GM12892 (cell line): ENCODE results near the gene NOC3L.

Experiments
- DNase-seq: peaks from one replicate; pipeline ENCODE4 v3.0.0; 2011; ENCODE audit not compliant: insufficient read length
- FAIRE-seq: peaks from 2 replicates; lab custom pipeline; 2011; peaks lifted over from hg19 to GRCh38; lab: Jason Lieb, UNC
- POLR2A ChIP-seq: IDR thresholded peaks from 2 replicates; pipeline ENCODE4 v1.6.1; 2011; ENCODE audit warnings: low read depth, low read length, control low read depth
- POLR2AphosphoS5 ChIP-seq: IDR thresholded peaks from 2 replicates; pipeline ENCODE4 v1.6.1; 2011; ENCODE audit warnings: low read depth, low read length, control low read depth
- TAF1 ChIP-seq: IDR thresholded peaks from 2 replicates; pipeline ENCODE4 v1.6.1; 2011; ENCODE audit warnings: low read depth, mild to moderate bottlenecking, control low read depth, low read length, borderline replicate concordance

The NOC3L gene

DNA sequence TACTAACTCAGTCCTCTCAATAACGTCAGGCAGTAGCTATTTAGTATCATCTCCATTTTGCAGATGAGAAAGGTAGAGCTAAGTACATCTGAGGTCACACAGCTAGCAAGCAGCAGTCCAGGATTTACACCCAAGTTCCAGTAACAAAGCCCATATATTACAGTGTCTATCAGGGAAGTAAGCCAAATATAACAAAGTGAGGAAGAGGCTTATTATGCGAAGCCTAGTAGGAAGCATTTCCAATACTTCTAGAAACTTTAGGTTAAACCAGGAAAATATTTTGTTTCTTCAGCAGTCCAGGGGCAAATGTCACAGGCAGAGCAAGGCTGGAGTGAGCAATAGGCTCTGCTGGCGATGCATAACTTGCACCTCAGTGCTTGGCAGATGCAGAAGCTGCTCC lies 53.9 kb downstream of the NOC3L start:
- TF ChIP-seq POLR2A, result no peak
- TF ChIP-seq POLR2AphosphoS5, result no peak
- no peak for TF ChIP-seq TAF1
- FAIRE-seq (no peak), DNase-seq (no peak)

GRCh38 chr10:94307046-94307615 lies 55.6 kb downstream of the NOC3L start:
- no peak for TF ChIP-seq POLR2AphosphoS5
- no peak for TF ChIP-seq TAF1
- TF ChIP-seq POLR2A, result no peak
- FAIRE-seq (no peak), DNase-seq (no peak)

GRCh38 chr10:94303929-94304328 lies 58.8 kb downstream of the NOC3L start:
- DNase-seq (no peak), FAIRE-seq (no peak)
- TF ChIP-seq POLR2A (no peak), POLR2AphosphoS5 (no peak), TAF1 (no peak)

DNA sequence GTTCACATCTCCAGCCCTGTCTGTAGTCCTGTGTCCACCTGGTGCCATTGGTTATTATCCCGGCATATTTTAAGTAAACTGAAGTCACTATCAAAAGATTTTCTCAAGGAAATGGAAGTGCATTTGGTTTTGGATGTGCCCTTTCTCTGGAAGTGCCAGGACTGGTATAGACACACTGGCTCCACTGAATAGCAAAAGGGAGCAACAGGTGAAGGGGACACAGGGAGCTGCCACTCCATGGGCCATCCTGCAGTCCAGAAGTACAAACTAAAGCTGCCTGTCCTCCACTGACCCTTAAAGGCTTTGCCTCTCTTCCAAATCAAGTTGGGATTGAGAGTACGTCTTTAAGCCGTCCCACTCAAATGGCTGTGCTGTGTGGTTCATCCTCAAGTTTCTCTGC lies 62.7 kb downstream of the NOC3L start:
- TF ChIP-seq POLR2A (no peak), TAF1 (no peak), POLR2AphosphoS5 (no peak)
- FAIRE-seq, result no peak

DNA sequence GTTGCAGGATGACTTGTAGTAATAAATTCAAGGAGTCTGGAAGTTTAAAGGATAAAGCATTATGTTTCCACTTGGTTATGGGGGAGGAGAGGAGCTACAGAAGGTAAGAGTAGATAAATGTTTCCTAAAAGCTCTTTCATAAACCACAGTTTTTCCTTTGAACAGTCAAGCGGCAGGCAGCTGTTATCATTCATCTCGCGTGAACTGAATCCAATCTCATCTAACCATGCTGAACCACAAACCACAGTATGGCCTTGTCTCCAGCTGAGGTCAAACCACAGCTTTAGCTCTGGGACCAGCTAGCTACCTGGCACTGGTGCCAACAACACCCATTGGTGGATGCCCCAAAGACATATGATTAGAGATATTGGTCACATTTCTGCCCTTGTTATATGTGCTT lies 63.3 kb downstream of the NOC3L start:
- DNase-seq (no peak), FAIRE-seq (peak; percentile 24)
- TF ChIP-seq TAF1 (no peak), POLR2A (no peak), POLR2AphosphoS5 (no peak)

More for the DNA sequence above, 62.7 kb downstream of the NOC3L start:
- no peak for DNase-seq

DNA sequence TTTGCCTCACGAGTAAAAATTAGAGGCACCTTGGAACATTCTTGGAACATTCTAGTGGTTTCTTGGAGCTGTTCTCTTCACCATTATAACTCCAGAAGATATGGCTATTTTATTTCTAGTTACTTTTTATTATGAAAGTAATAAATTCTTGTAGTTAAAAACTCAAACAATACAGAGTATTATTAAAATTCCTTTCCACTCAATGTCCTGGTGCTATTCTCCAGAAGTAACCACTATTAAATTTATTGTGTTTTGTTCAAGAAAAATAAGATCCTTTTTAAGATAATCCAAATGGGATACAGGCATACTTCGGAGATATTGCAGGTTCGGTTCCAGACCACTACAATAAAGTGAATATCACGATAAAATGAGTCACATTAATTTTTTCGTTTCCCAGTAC lies 68.6 kb downstream of the NOC3L start:
- FAIRE-seq, result no peak
- no peak for TF ChIP-seq TAF1
- TF ChIP-seq POLR2AphosphoS5, result no peak
- TF ChIP-seq POLR2A, result no peak
- DNase-seq, result no peak

DNA sequence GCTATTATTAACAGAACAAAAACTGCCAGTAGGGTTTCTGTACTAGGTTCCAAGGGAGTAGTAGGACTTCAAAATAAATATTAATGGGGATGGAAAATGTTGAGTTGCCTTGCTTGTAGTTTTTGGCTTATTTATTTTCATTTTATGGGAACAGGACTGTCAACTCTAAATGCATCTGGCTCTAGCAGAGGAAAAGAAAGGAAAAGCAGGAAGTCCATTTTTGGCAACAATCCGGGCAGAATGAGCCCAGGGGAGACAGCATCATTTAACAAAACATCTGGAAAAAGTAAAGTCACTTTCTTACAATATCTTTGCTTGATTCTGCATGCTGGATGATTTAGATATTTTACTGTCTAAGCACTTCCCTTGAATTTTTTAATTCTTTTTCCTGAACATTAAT lies 69.4 kb downstream of the NOC3L start:
- no peak for FAIRE-seq

DNA sequence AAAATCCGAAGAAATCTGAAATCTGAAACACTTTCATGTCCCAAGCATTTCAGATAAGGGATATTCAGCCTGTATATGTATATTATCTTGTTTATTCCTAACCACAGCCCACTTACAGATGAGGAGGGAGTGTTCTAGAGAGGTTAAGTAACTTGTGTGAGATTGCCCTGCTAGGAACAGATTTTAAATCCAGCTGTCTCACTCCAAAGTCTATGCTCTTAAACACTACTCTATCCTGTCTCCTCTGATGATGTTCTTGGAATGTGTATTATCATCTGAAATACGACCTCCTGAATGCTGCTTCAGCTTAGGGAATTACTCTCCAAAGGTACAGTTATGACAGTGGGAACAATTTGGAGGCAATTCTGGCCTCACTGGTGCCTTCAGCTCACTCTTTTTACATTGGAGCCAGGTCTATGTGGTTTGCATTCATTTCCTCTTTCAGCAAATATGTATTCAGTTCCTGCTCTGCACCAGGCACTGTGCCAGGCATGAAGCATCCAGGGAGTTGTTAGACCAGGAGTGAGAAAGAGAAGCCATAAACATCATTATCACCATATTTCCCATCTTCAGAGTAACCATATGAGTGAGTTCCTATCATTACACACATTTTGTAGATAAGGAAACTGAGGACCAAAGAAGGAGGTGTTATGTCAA lies 70.2 kb downstream of the NOC3L start:
- no peak for TF ChIP-seq POLR2A
- TF ChIP-seq TAF1, result no peak
- no peak for TF ChIP-seq POLR2AphosphoS5
- FAIRE-seq (no peak), DNase-seq (no peak)

More for the DNA sequence above, 69.4 kb downstream of the NOC3L start:
- DNase-seq, result no peak
- TF ChIP-seq POLR2A, result no peak

DNA sequence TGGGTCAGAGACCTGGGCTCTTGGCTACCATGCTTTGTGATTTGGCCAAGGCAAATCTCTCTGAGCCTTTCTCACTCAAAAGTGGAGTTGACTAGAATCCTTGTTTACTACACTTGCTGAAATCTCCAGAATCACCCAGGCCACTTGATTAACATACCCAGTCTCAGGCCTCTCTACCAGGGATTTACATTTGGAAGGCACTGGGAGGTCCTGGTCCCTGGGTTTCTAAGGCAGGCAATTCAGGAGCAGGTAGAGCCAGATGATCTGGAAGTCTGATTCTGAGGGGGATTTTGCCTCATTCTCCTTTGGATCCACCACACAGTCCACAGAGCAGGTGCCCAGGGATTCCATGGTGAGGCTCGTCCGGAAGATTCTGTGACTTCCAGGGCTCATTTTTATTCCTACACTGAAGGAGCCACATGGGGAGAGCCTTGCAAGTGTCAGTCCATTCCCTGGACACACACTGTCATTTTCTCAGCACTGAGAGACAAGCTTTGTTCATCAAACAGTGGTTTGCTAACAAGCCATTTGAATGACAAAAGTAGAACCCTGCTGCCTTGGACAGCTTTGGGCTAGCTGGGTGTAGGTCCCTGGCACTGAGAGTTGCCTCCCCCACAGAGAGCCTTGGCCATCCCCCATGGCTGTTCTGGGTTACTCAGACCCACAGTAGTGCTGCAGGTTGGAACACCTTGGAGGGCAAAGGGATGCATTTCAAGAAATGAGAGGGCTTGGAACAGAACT lies 74.2 kb downstream of the NOC3L start:
- TF ChIP-seq TAF1 (no peak), POLR2A (no peak), POLR2AphosphoS5 (no peak)
- FAIRE-seq, result no peak

DNA sequence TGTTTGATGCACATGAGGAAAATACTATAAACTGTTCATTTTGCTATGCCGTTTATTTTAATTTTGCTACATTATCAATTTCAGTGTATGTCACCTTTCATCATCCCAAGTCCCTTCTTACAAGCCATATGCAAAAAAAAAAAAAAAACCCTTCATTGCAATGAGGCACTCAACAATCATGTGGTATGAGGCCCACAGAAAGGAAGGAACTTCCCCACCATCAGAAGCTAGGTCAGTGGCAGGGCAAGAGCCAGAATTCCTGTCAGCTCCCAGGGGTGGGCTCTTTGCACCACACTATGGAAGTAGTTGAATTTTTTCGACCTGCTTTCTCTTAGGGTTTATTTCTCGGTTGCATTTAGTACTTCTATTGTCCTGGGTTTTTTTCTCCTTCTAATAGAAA lies 75.4 kb downstream of the NOC3L start:
- FAIRE-seq, result no peak
- no peak for DNase-seq
- TF ChIP-seq TAF1 (no peak), POLR2A (no peak), POLR2AphosphoS5 (no peak)

More for the DNA sequence above, 74.2 kb downstream of the NOC3L start:
- DNase-seq, result no peak

GRCh38 chr10:94286901-94287300 lies 75.8 kb downstream of the NOC3L start:
- no peak for TF ChIP-seq TAF1
- TF ChIP-seq POLR2A, result no peak
- TF ChIP-seq POLR2AphosphoS5, result no peak
- DNase-seq (no peak), FAIRE-seq (no peak)

DNA sequence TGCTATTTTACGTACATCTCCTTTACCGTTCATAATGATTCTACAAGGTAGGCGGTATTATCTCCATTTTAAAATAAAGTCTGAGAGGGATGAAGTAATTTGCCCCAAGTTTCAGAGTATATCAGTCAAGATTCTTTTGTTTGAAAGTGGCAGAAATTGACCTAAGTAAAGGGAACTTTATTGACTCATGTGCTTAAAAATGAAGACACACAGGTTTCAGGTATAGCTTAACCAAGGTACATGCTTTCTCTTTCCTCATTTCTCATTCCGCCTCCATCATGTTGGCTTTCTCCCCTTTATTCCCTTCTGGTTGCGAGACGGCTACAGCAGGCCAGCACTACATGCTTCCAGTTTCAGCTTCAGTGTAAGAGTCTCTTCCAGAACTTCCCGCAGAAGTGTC lies 77.5 kb downstream of the NOC3L start:
- FAIRE-seq, result no peak
- TF ChIP-seq TAF1 (no peak), POLR2AphosphoS5 (no peak), POLR2A (no peak)
- no peak for DNase-seq
